HG03039 (cell line): ENCODE measurements around the gene BLTP3A.
A peak's percentile ranks its signal among the peaks of the same experiment; 100 is the strongest.
"Not testable (repeated sequence)": the region's sequence is repeated elsewhere in the genome, so short reads cannot be mapped to it uniquely, and the experiment has no call there.

Experiments used
- ATAC-seq: cut with Tn5 transposase; IDR thresholded peaks from one replicate; pipeline ENCODE4 v1.9.1; 2021; ENCODE audit warnings: mild to moderate bottlenecking, moderate library complexity; ENCODE audit not compliant: unreplicated experiment

The BLTP3A gene, protein sequence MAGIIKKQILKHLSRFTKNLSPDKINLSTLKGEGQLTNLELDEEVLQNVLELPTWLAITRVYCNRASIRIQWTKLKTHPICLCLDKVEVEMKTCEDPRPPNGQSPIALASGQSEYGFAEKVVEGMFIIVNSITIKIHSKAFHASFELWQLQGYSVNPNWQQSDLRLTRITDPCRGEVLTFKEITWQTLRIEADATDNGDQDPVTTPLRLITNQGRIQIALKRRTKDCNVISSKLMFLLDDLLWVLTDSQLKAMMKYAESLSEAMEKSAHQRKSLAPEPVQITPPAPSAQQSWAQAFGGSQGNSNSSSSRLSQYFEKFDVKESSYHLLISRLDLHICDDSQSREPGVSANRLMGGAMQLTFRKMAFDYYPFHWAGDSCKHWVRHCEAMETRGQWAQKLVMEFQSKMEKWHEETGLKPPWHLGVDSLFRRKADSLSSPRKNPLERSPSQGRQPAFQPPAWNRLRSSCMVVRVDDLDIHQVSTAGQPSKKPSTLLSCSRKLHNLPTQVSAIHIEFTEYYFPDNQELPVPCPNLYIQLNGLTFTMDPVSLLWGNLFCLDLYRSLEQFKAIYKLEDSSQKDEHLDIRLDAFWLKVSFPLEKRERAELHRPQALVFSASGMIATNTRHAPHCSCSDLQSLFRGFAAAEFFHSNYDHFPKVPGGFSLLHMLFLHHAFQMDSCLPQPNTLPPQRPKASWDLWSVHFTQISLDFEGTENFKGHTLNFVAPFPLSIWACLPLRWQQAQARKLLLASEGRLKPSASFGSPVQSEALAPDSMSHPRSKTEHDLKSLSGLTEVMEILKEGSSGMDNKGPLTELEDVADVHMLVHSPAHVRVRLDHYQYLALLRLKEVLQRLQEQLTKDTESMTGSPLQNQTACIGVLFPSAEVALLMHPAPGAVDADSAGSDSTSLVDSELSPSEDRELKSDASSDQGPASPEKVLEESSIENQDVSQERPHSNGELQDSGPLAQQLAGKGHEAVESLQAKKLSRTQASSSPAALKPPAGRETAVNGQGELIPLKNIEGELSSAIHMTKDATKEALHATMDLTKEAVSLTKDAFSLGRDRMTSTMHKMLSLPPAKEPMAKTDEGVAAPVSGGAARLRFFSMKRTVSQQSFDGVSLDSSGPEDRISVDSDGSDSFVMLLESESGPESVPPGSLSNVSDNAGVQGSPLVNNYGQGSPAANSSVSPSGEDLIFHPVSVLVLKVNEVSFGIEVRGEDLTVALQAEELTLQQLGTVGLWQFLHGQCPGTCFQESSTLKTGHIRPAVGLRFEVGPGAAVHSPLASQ (N-terminal part only)

DNA sequence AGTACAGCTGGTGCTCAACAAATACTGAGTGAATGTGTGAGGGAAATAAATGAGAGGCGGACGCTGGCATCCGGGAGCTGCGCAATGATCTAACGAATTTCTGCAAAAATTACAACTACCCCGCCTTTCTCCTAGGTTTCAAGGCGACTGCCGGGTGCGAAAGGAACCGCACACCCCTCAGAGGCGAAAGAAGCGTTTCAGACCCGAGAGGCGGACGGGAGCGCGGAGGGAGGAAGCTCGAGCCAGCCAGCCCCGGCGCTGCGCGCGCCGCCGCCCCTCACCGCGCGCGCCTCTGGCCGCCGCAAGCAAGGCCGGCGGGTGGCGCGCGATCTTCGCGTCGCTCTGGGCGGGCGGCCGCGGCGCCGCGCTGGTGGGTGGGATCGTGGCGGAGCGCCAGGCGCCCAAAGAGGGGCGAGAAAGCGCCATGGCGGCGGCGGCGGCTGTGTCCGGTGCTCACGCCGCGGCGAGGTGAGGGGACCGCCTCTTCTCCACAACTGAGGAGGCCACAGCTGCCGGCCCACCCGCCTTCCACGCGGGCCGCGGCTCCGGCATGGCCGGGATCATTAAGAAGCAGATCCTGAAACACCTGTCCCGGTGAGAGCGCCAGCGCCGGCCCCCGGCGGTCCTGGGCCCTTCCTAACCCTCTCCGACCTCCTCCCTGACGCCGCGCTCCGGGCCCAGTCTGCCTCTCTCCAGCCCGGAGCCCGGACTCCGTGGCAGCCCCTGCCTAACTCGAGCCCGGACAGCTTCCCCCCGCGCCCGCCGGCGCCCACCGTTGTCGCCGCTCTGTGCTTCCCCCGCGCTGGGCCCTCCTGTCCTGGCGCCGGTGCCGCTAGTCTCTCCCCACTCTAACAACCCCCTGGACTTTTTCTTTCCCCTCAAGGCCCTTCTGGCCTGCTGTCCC is at the start of gene BLTP3A:
Gene BLTP3A, plus strand, starts transcription at position 383 of the 904 bp plus-strand sequence. Its CDS starts 168 bp downstream, at position 551.
- peak; percentile 73 for ATAC-seq

DNA sequence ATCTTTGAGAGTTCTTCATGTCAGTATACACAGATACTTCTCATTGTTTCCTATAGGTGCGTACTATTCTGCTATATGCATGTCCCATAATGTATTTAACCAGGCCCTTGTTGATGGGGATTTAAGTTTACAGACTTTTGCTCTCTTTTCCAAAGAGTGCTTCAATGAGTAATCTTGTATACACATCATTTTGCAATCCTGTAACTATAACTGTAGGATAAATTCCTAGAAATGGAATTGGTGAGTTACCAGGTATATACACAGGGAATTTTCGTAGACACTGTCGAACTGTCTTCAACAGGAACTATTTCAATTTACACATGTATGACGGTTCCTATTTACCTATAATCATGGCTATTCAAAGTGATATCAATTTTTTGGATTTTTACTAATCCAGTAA is 49.8 kb upstream of the BLTP3A start:
- no peak for ATAC-seq

DNA sequence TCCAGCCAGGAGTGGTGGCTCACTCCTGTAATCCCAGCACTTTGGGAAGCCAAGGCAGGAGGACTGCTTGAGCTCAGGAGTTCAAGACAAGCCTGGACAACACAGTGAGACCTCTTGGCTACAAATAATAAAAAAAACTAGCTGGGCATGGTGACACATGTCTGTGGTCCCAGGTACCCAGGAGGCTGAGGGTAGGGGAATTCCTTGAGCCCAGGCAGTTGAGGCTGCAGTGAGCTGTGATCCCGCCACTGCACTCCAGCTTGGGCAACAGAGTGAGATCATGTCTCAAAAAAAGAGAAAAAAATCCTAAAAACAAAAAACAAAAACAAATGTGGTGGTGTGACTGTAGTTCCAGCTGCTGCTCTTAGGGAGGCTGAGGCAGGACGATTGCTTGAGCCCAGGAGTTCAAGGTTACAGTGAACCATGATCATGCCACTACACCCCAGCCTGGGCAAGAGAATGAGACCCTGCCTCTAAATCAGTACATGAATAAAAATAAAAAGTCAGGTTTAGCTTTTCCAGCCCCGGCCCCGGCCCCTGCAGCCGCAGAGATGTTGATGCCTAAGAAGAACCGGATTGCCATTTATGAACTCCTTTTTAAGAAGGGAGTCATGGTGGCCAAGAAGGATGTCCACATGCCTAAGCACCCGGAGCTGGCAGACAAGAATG is 48.1 kb upstream of the BLTP3A start:
- no peak for ATAC-seq

DNA sequence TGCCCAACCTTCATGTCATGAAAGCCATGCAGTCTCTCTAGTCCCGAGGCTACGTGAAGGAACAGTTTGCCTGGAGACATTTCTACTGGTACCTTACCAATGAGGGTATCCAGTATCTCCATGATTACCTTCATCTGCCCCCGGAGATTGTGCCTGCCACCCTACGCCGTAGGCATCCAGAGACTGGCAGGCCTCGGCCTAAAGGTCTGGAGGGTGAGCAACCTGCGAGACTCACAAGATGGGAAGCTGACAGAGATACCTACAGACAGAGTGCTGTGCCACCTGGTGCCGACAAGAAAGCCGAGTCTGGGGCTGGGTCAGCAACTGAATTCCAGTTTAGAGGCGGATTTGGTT is 47.6 kb upstream of the BLTP3A start:
- not testable (repeated sequence) for ATAC-seq

DNA sequence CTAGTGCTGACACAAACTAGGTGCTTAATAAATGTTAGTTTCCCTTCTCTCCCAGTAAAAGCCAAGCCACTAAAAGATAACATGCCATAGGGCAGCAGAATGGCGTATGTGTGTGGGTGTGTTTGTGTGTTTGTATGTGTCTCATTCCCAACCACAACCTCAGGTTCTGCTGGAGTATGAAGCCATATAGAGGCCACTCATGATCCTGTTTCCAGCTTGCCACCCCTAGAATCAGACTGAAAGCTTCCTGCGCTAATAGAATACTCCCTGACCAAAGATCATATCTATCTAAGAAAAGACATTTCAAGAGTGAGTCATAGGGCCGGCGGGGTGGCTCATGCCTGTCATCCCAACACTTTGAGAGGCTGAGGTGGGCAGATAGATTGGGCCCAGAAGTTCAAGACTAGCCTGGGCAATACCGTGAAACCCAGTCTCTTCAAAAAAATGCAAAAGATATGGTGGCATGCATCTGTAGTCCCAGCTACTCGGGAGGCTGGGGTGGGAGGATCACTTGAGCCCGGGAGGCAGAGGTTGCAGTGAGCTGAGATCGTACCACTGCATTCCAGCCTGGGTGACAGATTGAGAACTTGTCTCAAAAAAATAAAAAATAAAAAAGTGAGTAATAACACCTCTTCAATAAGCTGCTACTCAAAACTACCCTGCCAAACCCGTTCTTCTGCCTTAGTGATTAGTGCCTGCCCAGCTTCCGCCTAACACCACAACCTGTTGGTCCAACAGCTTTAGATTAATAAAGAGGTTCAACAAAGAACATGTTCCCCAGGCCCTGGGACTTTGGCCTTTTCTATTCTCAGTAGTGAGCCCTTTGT is 46.4 kb upstream of the BLTP3A start:
- ATAC-seq = no peak

DNA sequence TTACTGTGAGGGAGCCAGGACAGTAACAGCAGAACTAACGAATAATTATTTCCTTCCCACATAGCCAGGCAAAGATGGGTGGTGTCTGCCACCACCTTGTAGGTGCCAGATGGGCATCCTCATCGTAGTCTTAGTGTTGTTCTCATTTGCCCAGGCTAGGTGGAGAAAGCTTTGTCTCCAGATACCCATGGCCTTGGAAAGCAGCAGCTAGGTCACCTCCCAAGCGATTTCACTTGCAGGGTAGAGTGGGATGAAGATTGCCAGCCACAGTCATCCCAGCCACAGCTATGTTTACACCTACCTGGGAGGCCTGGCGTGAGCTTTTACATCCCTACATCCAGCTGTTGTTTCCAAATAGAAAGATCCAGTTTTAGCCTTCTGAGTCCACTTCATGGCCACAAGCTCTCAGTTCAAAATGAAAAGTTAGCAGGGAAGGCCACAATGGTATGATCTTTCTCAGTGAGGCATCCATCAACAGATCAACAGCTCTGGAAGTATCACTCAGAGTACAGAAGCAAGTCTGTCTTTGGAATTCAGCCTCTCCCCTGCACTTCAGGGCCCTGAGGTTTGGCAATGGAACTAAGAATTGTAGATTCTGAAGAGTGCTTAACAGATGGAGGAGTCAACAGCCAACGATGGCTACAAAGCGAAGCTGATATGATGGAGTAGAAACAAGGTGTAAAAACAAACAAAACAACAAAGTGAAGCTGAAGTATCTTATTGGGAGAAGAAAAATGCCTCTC is 45.6 kb upstream of the BLTP3A start:
- ATAC-seq = no peak

DNA sequence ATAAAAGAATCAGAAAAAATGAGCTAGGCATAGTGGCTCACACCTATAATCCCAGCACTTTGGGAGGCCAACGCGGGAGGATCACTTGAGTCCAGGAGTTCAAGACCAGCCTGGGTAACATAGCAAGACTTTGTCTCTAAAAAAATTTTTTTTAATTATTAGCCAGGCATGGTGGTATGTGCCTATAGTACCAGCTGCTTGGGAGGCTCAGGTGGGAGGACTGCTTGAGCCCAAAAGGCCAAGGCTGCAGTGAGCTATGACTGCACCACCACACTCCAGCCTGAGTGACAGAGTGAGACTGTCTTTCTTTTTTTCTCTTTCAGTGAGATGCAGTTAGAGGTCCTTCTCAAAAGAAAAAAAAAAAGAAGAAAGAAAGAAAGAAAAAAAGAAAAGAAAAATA is 43.1 kb upstream of the BLTP3A start:
- ATAC-seq = no peak

DNA sequence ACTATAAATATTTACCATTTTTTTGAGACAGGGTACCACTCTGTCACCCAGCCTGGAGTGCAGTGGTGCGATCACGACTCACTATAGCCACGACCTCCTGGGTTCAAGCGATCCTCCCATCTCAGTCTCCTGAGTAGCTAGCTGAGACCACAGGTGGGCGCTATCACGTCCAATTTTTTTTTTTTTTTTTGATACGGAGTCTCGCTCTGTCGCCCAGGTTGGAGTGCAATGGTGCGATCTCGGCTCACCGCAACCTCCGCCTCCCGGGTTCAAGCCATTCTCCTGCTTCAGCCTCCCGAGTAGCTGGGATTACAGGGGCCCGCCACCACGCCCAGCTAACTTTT is 35.4 kb upstream of the BLTP3A start:
- not testable (repeated sequence) for ATAC-seq

DNA sequence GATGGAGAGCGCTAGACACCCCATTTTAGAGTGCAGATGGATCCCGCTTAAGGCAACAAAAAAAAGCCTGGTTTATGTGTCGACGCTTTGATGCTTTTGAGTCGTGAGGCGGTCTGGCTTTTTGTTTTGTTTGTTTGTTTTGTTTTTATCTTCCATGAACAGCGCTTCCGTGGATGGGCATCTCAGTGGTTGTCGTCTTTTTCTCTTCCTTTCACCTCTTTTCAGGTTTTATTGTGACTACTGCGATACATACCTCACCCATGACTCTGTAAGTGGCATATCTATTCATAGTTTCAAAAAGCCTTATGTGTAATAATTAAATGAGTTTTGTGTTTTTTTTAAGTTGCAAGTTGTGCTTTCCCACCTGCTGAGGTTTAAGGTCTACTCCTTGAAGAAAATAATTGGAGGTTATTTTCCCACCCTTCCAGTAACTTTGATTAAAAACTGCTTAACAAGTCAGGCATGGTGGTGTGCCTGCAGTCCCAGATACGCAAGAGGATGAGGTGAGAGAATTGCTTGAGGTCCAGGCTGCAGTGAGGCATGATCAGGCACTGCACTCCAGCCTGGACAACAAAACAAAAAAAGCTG is 34.1 kb upstream of the BLTP3A start:
- ATAC-seq = no peak

DNA sequence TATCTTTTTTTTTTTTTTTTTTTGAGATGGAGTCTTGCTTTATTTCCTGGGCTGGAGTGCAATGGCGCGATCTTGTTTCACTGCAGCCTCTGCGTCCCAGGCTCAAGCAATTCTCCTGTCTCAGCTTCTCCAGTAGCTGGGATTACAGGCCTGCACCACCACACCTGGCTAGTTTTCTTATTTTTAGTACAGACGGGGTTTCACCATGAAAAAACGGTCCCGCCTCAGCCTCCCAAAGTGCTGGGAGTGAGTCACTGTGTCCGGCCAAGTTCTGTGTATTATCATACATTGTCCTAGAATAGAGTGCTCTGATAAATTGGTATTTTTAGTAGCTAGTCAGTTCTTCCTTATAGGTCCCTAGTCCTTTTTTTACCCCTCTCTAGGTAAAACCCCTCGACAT is 31.8 kb upstream of the BLTP3A start:
- no peak for ATAC-seq

DNA sequence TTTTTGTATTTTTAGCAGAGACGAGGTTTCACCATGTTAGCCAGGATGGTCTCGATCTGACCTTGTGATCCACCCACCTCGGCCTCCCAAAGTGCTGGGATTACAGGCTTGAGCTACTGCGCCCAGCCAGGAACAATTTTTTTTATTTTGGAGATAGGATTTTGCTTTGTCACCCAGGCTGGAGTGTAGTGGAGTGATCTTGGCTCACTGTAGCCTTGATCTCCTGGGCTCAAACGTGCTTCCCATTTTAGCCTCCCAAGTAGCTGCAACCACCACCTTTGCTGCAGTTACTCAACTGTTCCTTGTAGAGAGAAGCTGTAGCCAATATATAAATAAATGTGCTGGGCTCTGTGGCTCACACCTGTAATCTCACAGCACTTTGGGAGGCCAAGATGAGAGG is 30.2 kb upstream of the BLTP3A start:
- not testable (repeated sequence) for ATAC-seq

DNA sequence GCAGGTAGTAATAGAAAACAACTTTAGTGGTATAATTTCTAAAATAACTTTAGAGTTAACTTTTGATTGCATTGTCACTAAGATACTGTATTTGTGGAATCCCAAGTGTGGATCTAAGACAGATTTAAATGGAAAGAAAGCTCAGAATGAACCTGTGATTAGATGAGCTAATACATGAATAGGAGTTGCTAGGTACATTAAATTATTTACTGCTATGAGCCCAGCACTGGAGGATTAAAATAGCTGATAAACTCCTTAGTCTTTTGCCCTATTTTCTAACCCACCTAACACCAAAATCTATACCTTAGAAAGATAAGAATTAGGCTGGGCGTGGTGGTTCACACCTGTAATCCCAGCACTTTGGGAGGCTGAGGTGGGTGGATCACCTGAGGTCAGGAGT is 23.7 kb upstream of the BLTP3A start:
- no peak for ATAC-seq

DNA sequence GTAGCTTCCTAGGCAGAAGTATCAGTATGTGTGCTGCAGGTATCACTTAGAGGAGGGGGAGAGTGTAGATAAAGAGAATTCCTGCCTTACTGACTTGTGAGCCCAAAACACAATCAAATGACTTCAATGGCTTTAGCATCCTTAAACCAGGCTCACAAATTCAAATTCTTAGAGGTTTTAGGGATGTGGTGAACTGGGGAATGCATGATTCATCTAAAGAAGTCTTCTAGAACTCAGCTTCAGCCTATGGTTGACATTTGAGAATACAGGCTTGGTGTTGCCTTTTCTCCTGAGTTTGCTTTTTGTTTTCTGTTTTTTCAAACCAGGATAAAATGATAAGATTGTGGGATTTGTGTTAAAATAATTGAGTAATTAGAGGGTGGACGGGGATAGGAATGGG is 20.2 kb upstream of the BLTP3A start:
- no peak for ATAC-seq

DNA sequence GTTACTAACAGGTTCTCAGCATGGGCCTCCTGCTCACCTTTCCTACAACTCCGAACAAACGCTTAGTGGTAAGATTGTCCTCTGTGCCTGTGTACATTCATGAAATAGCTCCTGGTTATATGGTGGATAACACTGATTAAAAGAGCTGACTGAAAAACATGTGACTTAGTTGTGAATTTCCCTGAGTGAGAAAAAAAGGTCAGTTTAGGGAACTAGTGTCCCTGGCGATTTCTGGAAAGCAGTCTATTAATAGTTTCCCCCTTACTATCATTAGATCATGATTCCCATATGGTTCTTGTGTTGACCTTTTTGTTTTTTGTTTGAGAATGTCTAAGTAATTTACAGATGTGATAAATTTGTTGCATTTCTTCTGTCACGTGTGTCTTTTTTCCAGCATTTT is 18.9 kb upstream of the BLTP3A start:
- ATAC-seq = no peak

DNA sequence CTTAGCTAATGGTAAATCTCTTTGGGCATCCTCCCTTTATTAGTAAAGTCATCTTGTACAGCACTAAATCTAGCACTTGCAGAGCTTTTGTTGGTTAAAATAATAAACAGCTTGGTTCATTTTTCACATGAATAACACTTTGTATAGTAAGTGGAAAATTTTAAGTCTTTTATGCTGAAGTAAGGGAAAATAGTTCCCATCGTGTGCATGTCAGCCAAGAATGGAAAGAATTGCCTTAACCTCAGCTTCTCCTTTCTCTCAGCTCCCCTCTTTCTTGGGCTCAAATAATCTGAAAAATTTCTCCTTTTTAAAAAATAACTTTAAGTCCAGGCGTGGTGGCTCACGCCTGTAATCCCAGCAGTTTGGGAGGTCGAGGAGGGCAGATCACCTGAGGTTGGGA is 18.0 kb upstream of the BLTP3A start:
- no peak for ATAC-seq

DNA sequence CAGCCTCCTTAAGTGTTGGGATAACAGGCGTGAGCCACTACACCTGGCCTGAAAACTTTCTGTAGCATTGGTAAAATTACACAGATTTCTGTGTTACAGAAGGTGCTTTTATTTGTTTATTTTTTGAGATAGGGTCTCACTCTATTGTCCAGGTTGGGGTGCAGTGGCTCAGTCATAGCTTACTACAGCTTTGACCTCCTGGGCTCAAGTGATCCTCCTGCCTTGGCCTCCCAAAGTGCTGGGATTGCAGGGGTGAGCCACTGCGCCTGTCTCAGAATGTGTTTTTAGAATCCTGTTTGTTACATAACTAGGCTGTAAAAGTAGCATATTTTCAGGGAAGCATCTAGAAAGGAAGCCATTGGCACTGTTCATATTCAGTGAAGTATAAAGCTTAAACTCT is 16.9 kb upstream of the BLTP3A start:
- no peak for ATAC-seq

DNA sequence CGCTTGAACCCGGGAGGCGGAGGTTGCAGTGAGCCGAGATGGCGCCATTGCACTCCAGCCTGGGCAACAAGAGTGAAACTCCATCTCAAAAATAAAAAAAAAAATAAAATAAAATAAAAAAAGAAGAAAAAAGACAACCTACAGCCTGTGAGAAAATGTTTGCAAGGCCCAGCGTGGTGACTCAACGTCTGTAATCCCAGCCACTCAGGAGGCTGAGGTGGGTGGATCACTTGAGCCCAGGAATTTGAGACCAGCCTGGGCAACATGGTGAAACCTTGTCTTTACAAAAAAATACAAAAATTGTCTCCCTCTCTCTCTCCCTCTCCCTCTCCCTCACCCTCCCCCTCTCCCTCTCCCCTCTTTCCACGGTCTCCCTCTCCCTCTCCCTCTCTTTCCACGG is 6.5 kb upstream of the BLTP3A start:
- ATAC-seq = not testable (repeated sequence)

DNA sequence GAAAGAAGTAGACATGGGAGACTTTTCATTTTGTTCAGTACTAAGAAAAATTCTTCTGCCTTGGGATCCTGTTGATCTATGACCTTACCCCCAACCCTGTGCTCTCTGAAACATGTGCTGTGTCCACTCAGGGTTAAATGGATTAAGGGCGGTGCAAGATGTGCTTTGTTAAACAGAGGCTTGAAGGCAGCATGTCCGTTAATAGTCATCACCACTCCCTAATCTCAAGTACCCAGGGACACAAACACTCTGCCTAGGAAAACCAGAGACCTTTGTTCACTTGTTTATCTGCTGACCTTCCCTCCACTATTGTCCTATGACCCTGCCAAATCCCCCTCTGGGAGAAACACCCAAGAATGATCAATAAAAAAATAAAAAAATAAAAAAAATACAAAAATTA is 4.7 kb upstream of the BLTP3A start:
- ATAC-seq = not testable (repeated sequence)
